HG02610 (cell line): ENCODE data around the gene GABRG3.

Experiments used
- ATAC-seq: cut with Tn5 transposase; IDR thresholded peaks from one replicate; pipeline ENCODE4 v1.9.1; 2021; ENCODE audit warnings: mild to moderate bottlenecking, moderate library complexity; ENCODE audit not compliant: unreplicated experiment

The GABRG3 gene

GRCh38 chr15:27094235-27094634 lies 123.3 kb downstream of the GABRG3 start:
- ATAC-seq: no peak

- no peak for ATAC-seq
Measured at GRCh38 chr15:27095886-27096624, 125.1 kb downstream of the GABRG3 start.

- no peak for ATAC-seq
Measured at GRCh38 chr15:27097506-27097905, 126.5 kb downstream of the GABRG3 start.

- ATAC-seq: no peak
Measured at GRCh38 chr15:27101982-27102381, 131.0 kb downstream of the GABRG3 start.

GRCh38 chr15:27111323-27111722 lies 140.3 kb downstream of the GABRG3 start:
- no peak for ATAC-seq

- ATAC-seq: no peak
Measured at GRCh38 chr15:27114473-27114872, 143.5 kb downstream of the GABRG3 start.

- no peak for ATAC-seq
Measured at GRCh38 chr15:27119695-27120266, 148.8 kb downstream of the GABRG3 start.

- ATAC-seq: no peak
Measured at GRCh38 chr15:27121672-27122071, 150.7 kb downstream of the GABRG3 start.

- no peak for ATAC-seq
Measured at GRCh38 chr15:27123291-27123690, 152.3 kb downstream of the GABRG3 start.

- ATAC-seq: no peak
Measured at GRCh38 chr15:27123808-27124207, 152.8 kb downstream of the GABRG3 start.

GRCh38 chr15:27124287-27124871 lies 153.4 kb downstream of the GABRG3 start:
- no peak for ATAC-seq

GRCh38 chr15:27125185-27125584 lies 154.2 kb downstream of the GABRG3 start:
- no peak for ATAC-seq

GRCh38 chr15:27126449-27126848 lies 155.5 kb downstream of the GABRG3 start:
- ATAC-seq: no peak

- no peak for ATAC-seq
Measured at GRCh38 chr15:27127815-27128570, 157.0 kb downstream of the GABRG3 start.

- ATAC-seq: no peak
Measured at GRCh38 chr15:27133249-27133648, 162.3 kb downstream of the GABRG3 start.

GRCh38 chr15:27134481-27134880 lies 163.5 kb downstream of the GABRG3 start:
- ATAC-seq: no peak

- ATAC-seq: no peak
Measured at GRCh38 chr15:27135151-27135550, 164.2 kb downstream of the GABRG3 start.

GRCh38 chr15:27137127-27137526 lies 166.1 kb downstream of the GABRG3 start:
- no peak for ATAC-seq

- no peak for ATAC-seq
Measured at GRCh38 chr15:27165590-27165989, 194.6 kb downstream of the GABRG3 start.

- no peak for ATAC-seq
Measured at GRCh38 chr15:27166917-27167316, 195.9 kb downstream of the GABRG3 start.

GRCh38 chr15:27167738-27168137 lies 196.8 kb downstream of the GABRG3 start:
- no peak for ATAC-seq

- no peak for ATAC-seq
Measured at GRCh38 chr15:27170851-27171250, 199.9 kb downstream of the GABRG3 start.
